ENCODE data around the gene SAYSD1. TPM values are rescaled to one million over a fixed set of nuclear protein-coding genes. Genes with fewer than 3 reads are reported as not detected.

The SAYSD1 gene
- total and polyA plus RNA-seq, 2 of the 8 experiments (the other 6 are each of a cell fraction or from before 2014, with no cell fraction given) = 6.7 to 7.9 TPM

DNA sequence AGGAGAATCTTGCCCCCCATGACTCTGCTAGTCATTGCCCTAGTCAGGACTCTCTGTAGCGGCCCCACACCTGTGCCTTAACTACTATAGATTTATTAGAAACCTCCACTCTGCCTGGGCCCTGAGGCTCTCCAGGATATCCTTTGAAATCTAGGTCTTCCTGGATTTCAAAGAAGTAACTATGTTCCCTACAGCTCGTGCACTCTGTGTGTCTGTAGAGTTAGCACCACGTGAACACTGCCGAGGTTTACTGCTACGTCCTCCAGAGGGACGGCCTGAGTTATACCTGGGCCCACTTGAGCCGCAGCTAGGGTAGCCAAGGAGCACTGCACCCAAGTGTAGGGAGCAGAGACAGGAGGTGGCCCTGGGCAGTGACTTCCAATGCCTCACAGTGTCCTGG is 46.6 kb downstream of the SAYSD1 start:
- no peak overlapping the region for H4K5ac ChIP-seq (ENCODE audit: insufficient read length, low read depth, low read length)
- ChIA-PET CTCF (ENCODE audit: partially characterized antibody) (interaction anchor here (0.8 to 5.4 kb wide), 5 partner anchors 20 to 95 kb away, joined by 3 to 23 read pairs (median 4); no protein-coding TSS in a partner anchor), POLR2A (ENCODE audit: partially characterized antibody) (no interaction called here)
- no peak overlapping the region for H2BK15ac ChIP-seq (ENCODE audit: low read length)
- 0 out of 7 replicates have a peak, but pooled peaks cover 0 to 6% (median 0%) of the 10 kb centered on the region in 4 experiments for H3K27me3 ChIP-seq (replicated peaks in 1 of 4; ENCODE audit: control insufficient read depth in 3 of 4, extremely low read depth in 1 of 4, insufficient read depth in 3 of 4, low read length in 3 of 4)
- no peak overlapping the region for H3K56ac ChIP-seq (replicated peaks; ENCODE audit: insufficient read length, low read depth, low read length)
- H2AK5ac ChIP-seq (ENCODE audit: low read depth, low read length) = no peak overlapping the region
- no peak overlapping the region for H2BK120ac ChIP-seq (replicated peaks; ENCODE audit: low read depth, low read length)
- no peak overlapping the region for H3K23ac ChIP-seq (ENCODE audit: insufficient read length)
- H2BK5ac ChIP-seq (ENCODE audit: low read depth, low read length) = no peak overlapping the region
- no peak overlapping the region for H3K27ac ChIP-seq (ENCODE audit: low read depth, low read length)
- DNase-seq (ENCODE audit: low read depth in 1 of 2, low spot score in 2 of 2) = no peak
- no peak overlapping the region for H2BK20ac ChIP-seq (ENCODE audit: low read length)
- no peaks in the 10 kb centered on the region for H3K36me3 ChIP-seq (ENCODE audit: control insufficient read depth in 2 of 4, insufficient read depth in 4 of 4, low read length in 3 of 4)
- H3K9me3 ChIP-seq (ENCODE audit: insufficient read depth in 2 of 2, low read depth in 1 of 2, low read length in 1 of 2) = no peaks in the 10 kb centered on the region
- no peaks in the 10 kb centered on the region for H3K79me1 ChIP-seq (ENCODE audit: low read depth, low read length)
- H3K23me2 ChIP-seq (ENCODE audit: low read depth, low read length) = no peaks in the 10 kb centered on the region; the same call in 1 of the 2 replicates
- H3K18ac ChIP-seq (ENCODE audit: extremely low read depth, low read length) = no peak overlapping the region
- no peak overlapping the region for H3K4me2 ChIP-seq (ENCODE audit: insufficient read depth in 1 of 2, low read depth in 2 of 2, low read length in 2 of 2)
- no peak overlapping the region for H3K4me3 ChIP-seq (ENCODE audit: extremely low read depth in 1 of 4, insufficient read depth in 2 of 4, low read depth in 3 of 4, low read length in 4 of 4)
- no peaks in the 10 kb centered on the region for H3K79me2 ChIP-seq (ENCODE audit: control insufficient read depth in 1 of 2, insufficient read depth in 2 of 2, low read length in 2 of 2)
- no peak overlapping the region for H3K14ac ChIP-seq (ENCODE audit: insufficient read length)
- H3K9ac ChIP-seq (replicated peaks in 1 of 4; ENCODE audit: extremely low read depth in 1 of 4, low read depth in 3 of 4, low read length in 3 of 4) = no peak overlapping the region
- WGBS, 2 experiments (ENCODE audit: extremely low coverage in 1 of 2, insufficient coverage in 1 of 2, insufficient read length in 1 of 2, insufficient replicate concordance in 2 of 2, low coverage in 1 of 2, low lambda C conversion rate in 2 of 2, missing lambda C conversion rate in 1 of 2) = 75% methylated on average over 7 of the region's 7 CpGs; no CpG with 5 or more reads in 1 of the 2 experiments
- no peak overlapping the region for H4K91ac ChIP-seq (replicated peaks; ENCODE audit: insufficient read length, low read length)
- no peaks in the 10 kb centered on the region for H4K20me1 ChIP-seq (replicated peaks in 1 of 2; ENCODE audit: control insufficient read depth in 1 of 2, insufficient read depth in 2 of 2, low read length in 2 of 2)
- H3K4me1 ChIP-seq (replicated peaks in 1 of 4; ENCODE audit: control insufficient read depth in 3 of 4, insufficient read depth in 4 of 4, low read length in 3 of 4) = peaks cover 0 to 6% (median 0%) of the 10 kb centered on the region in 4 experiments; a peak in 2 of 7 replicates
- H4K8ac ChIP-seq (ENCODE audit: extremely low read depth, insufficient read depth, low read length) = no peak overlapping the region
- no peak overlapping the region for H2AFZ ChIP-seq (ENCODE audit: low read length)
- FAIRE-seq = no peak
- H2BK12ac ChIP-seq (ENCODE audit: low read depth, low read length) = no peak overlapping the region
- H3K4ac ChIP-seq (replicated peaks; ENCODE audit: insufficient read length, low read depth, low read length) = no peak overlapping the region
- TF ChIP-seq NRF1 (IDR thresholded peaks at IDR 0.05; ENCODE audit: low read depth, low read length) = no peak
- TF ChIP-seq SUZ12 (IDR thresholded peaks at IDR 0.05; ENCODE audit: low read length) = no peak
- no peak for TF ChIP-seq FOSL1 (IDR thresholded peaks at IDR 0.05; ENCODE audit: insufficient read depth, low read depth, low read length)
- no peak for TF ChIP-seq GABPA (IDR thresholded peaks at IDR 0.05; ENCODE audit: borderline replicate concordance, insufficient read depth, low read length)
- TF ChIP-seq SP4 (IDR thresholded peaks at IDR 0.05; ENCODE audit: low read length) = no peak
- TF ChIP-seq EZH2 (IDR thresholded peaks at IDR 0.05; ENCODE audit: low read depth, low read length, severe bottlenecking) = no peak
- no peak for TF ChIP-seq PHF8 (conservative IDR thresholded peaks at IDR 0.05; ENCODE audit: low read depth, low read length)
- TF ChIP-seq POU5F1 (IDR thresholded peaks at IDR 0.05; ENCODE audit: low read depth, low read length) = no peak
- TF ChIP-seq TAF7 (optimal IDR thresholded peaks at IDR 0.05; ENCODE audit: borderline replicate concordance, low read depth, low read length) = no peak
- TF ChIP-seq BRCA1 (IDR thresholded peaks at IDR 0.05; ENCODE audit: low read depth, low read length) = no peak
- no peak for TF ChIP-seq TBP (IDR thresholded peaks at IDR 0.05; ENCODE audit: low read depth, low read length)
- no peak for TF ChIP-seq RXRA (IDR thresholded peaks at IDR 0.05; ENCODE audit: insufficient read depth, low read depth, low read length)
- no peak for TF ChIP-seq JUN (IDR thresholded peaks at IDR 0.05; ENCODE audit: low read depth, low read length)
- TF ChIP-seq CEBPB (IDR thresholded peaks at IDR 0.05; ENCODE audit: low read depth, low read length) = no peak
- TF ChIP-seq SIN3A (conservative IDR thresholded peaks at IDR 0.05 in 1 of 2, IDR thresholded peaks at IDR 0.05 in 1 of 2; ENCODE audit: low read depth in 1 of 2, low read length in 2 of 2) = no peak

Data from H1 (cell line).